ENCODE measurements around the gene NFE2L1.

NFE2L1 gene

GRCh38 chr17:48054238-48055185, 6.4 kb downstream of the NFE2L1 start:
- H2BK12ac ChIP-seq (ENCODE audit: low read length), result no peak overlapping the region
- peak overlapping the region; percentile 14 for H3K9ac ChIP-seq (ENCODE audit: low read length)
- peaks cover 53 to 71% of the 10 kb centered on the region in 2 experiments for H3K36me3 ChIP-seq (ENCODE audit: control insufficient read depth in 1 of 2, insufficient read depth in 2 of 2, low read length in 2 of 2)
- peak overlapping the region; percentile 64 for H3K4ac ChIP-seq (ENCODE audit: low read depth, low read length)
- peak; percentile 26 to 60 for DNase-seq
- peak overlapping the region; percentile 48 for H4K91ac ChIP-seq (ENCODE audit: low read depth, low read length)
- peak overlapping the region; percentile 31 for H2BK5ac ChIP-seq (ENCODE audit: low read depth, low read length, poor library complexity)
- no peak overlapping the region for H2AK5ac ChIP-seq (ENCODE audit: low read length)
- peak overlapping the region; percentile 10 for H3K14ac ChIP-seq (ENCODE audit: low read length)
- peak overlapping the region; percentile 8 for H4K8ac ChIP-seq (ENCODE audit: low read depth, low read length)
- H3K27me3 ChIP-seq (ENCODE audit: insufficient read depth, low read length), result no peaks in the 10 kb centered on the region
- H4K12ac ChIP-seq (ENCODE audit: low read depth, low read length), result no peak overlapping the region
- peaks cover 27 to 35% of the 10 kb centered on the region in 2 experiments for H3K4me1 ChIP-seq (ENCODE audit: control insufficient read depth in 1 of 2, insufficient read depth in 2 of 2, low read length in 2 of 2)
- peaks cover 6% of the 10 kb centered on the region for H3K79me1 ChIP-seq (ENCODE audit: low read length)
- H3K4me2 ChIP-seq (ENCODE audit: low read length), result peak overlapping the region; percentile 79
- H3K27ac ChIP-seq (ENCODE audit: low read depth, low read length), result peak overlapping the region; percentile 52
- WGBS (ENCODE audit: extremely low coverage, insufficient coverage, insufficient read length), result no CpG with 5 or more reads among the region's 34 CpGs
- H3K9me3 ChIP-seq (ENCODE audit: insufficient read depth, low read depth, low read length), result no peaks in the 10 kb centered on the region
- no peak overlapping the region for H2AFZ ChIP-seq (ENCODE audit: insufficient read depth, low read length, poor library complexity)
- H3K23ac ChIP-seq (ENCODE audit: low read length), result no peak overlapping the region
- peaks cover 5% of the 10 kb centered on the region for H3K79me2 ChIP-seq (ENCODE audit: control insufficient read depth, insufficient read depth, low read length, poor library complexity)
- H3K4me3 ChIP-seq (ENCODE audit: low read depth, low read length), result peak overlapping the region; percentile 69
- H2BK120ac ChIP-seq (ENCODE audit: insufficient read depth, low read length, poor library complexity), result no peak overlapping the region
- peak overlapping the region; percentile 67 for H3K18ac ChIP-seq (ENCODE audit: low read length)

- Histone ChIP-seq H2BK5ac (ENCODE audit: low read depth, low read length, poor library complexity) (no peak overlapping the region), H3K27me3 (ENCODE audit: insufficient read depth, low read length) (no peaks in the 10 kb centered on the region), H3K23ac (ENCODE audit: low read length) (no peak overlapping the region), H3K4me1 (ENCODE audit: control insufficient read depth in 1 of 2, insufficient read depth in 2 of 2, low read length in 2 of 2) (peaks cover 30 to 34% of the 10 kb centered on the region in 2 experiments), H3K9ac (ENCODE audit: low read length) (peak overlapping the region; percentile 1), H3K18ac (ENCODE audit: low read length) (peak overlapping the region; percentile 67), H3K36me3 (ENCODE audit: control insufficient read depth in 1 of 2, insufficient read depth in 2 of 2, low read length in 2 of 2) (peaks cover 61 to 76% of the 10 kb centered on the region in 2 experiments), H2BK12ac (ENCODE audit: low read length) (no peak overlapping the region), H4K8ac (ENCODE audit: low read depth, low read length) (no peak overlapping the region), H3K79me1 (ENCODE audit: low read length) (peaks cover 6% of the 10 kb centered on the region), H4K91ac (ENCODE audit: low read depth, low read length) (peak overlapping the region; percentile 39), H2BK120ac (ENCODE audit: insufficient read depth, low read length, poor library complexity) (no peak overlapping the region), H3K9me3 (ENCODE audit: insufficient read depth, low read depth, low read length) (no peaks in the 10 kb centered on the region), H4K12ac (ENCODE audit: low read depth, low read length) (peak overlapping the region; percentile 6), H2AK5ac (ENCODE audit: low read length) (peak overlapping the region; percentile 26), H3K27ac (ENCODE audit: low read depth, low read length) (no peak overlapping the region), H3K4me3 (ENCODE audit: low read depth, low read length) (no peak overlapping the region), H2AFZ (ENCODE audit: insufficient read depth, low read length, poor library complexity) (no peak overlapping the region), H3K79me2 (ENCODE audit: control insufficient read depth, insufficient read depth, low read length, poor library complexity) (peaks cover 5% of the 10 kb centered on the region), H3K14ac (ENCODE audit: low read length) (no peak overlapping the region), H3K4me2 (ENCODE audit: low read length) (peak overlapping the region; percentile 79), H3K4ac (ENCODE audit: low read depth, low read length) (peak overlapping the region; percentile 64)
- WGBS (ENCODE audit: extremely low coverage, insufficient coverage, insufficient read length), result no CpG with 5 or more reads among the region's 5 CpGs
- no peak for DNase-seq
Measured at GRCh38 chr17:48055531-48056245, 7.5 kb downstream of the NFE2L1 start.

- Histone ChIP-seq H3K27me3 (ENCODE audit: insufficient read depth, low read length) (no peaks in the 10 kb centered on the region), H2BK12ac (ENCODE audit: low read length) (no peak overlapping the region), H3K27ac (ENCODE audit: low read depth, low read length) (no peak overlapping the region), H3K36me3 (ENCODE audit: control insufficient read depth in 1 of 2, insufficient read depth in 2 of 2, low read length in 2 of 2) (peaks cover 55 to 70% of the 10 kb centered on the region in 2 experiments), H3K18ac (ENCODE audit: low read length) (peak overlapping the region; percentile 65), H3K79me1 (ENCODE audit: low read length) (peaks cover 6% of the 10 kb centered on the region), H2BK120ac (ENCODE audit: insufficient read depth, low read length, poor library complexity) (no peak overlapping the region), H4K12ac (ENCODE audit: low read depth, low read length) (no peak overlapping the region), H2AK5ac (ENCODE audit: low read length) (no peak overlapping the region), H4K91ac (ENCODE audit: low read depth, low read length) (peak overlapping the region; percentile 3), H3K14ac (ENCODE audit: low read length) (no peak overlapping the region), H3K9ac (ENCODE audit: low read length) (no peak overlapping the region), H3K9me3 (ENCODE audit: insufficient read depth, low read depth, low read length) (no peaks in the 10 kb centered on the region), H4K8ac (ENCODE audit: low read depth, low read length) (no peak overlapping the region), H3K4me2 (ENCODE audit: low read length) (no peak overlapping the region), H3K4ac (ENCODE audit: low read depth, low read length) (peak overlapping the region; percentile 49), H3K4me3 (ENCODE audit: low read depth, low read length) (no peak overlapping the region), H3K4me1 (ENCODE audit: control insufficient read depth in 1 of 2, insufficient read depth in 2 of 2, low read length in 2 of 2) (peaks cover 28 to 31% of the 10 kb centered on the region in 2 experiments), H3K23ac (ENCODE audit: low read length) (no peak overlapping the region), H2BK5ac (ENCODE audit: low read depth, low read length, poor library complexity) (no peak overlapping the region), H3K79me2 (ENCODE audit: control insufficient read depth, insufficient read depth, low read length, poor library complexity) (peaks cover 5% of the 10 kb centered on the region), H2AFZ (ENCODE audit: insufficient read depth, low read length, poor library complexity) (no peak overlapping the region)
- WGBS (ENCODE audit: extremely low coverage, insufficient coverage, insufficient read length), result no CpG with 5 or more reads among the region's 10 CpGs
- DNase-seq, result no peak
Measured at GRCh38 chr17:48056246-48056745, 8.1 kb downstream of the NFE2L1 start.

- Histone ChIP-seq H2BK12ac (ENCODE audit: low read length) (no peak overlapping the region), H3K23ac (ENCODE audit: low read length) (no peak overlapping the region), H4K91ac (ENCODE audit: low read depth, low read length) (no peak overlapping the region), H2BK5ac (ENCODE audit: low read depth, low read length, poor library complexity) (no peak overlapping the region), H3K18ac (ENCODE audit: low read length) (no peak overlapping the region), H4K12ac (ENCODE audit: low read depth, low read length) (no peak overlapping the region), H3K27ac (ENCODE audit: low read depth, low read length) (no peak overlapping the region), H2AFZ (ENCODE audit: insufficient read depth, low read length, poor library complexity) (no peak overlapping the region), H3K4me2 (ENCODE audit: low read length) (no peak overlapping the region), H2AK5ac (ENCODE audit: low read length) (no peak overlapping the region), H4K8ac (ENCODE audit: low read depth, low read length) (no peak overlapping the region), H3K27me3 (ENCODE audit: insufficient read depth, low read length) (no peaks in the 10 kb centered on the region), H3K4me1 (ENCODE audit: control insufficient read depth in 1 of 2, insufficient read depth in 2 of 2, low read length in 2 of 2) (peaks cover 22 to 25% of the 10 kb centered on the region in 2 experiments), H2BK120ac (ENCODE audit: insufficient read depth, low read length, poor library complexity) (no peak overlapping the region), H3K79me2 (ENCODE audit: control insufficient read depth, insufficient read depth, low read length, poor library complexity) (peaks cover 5% of the 10 kb centered on the region), H3K9ac (ENCODE audit: low read length) (no peak overlapping the region), H3K4ac (ENCODE audit: low read depth, low read length) (no peak overlapping the region), H3K79me1 (ENCODE audit: low read length) (peaks cover 6% of the 10 kb centered on the region), H3K14ac (ENCODE audit: low read length) (no peak overlapping the region), H3K4me3 (ENCODE audit: low read depth, low read length) (no peak overlapping the region), H3K9me3 (ENCODE audit: insufficient read depth, low read depth, low read length) (no peaks in the 10 kb centered on the region), H3K36me3 (ENCODE audit: control insufficient read depth in 1 of 2, insufficient read depth in 2 of 2, low read length in 2 of 2) (peaks cover 54 to 71% of the 10 kb centered on the region in 2 experiments)
- no peak for DNase-seq
- WGBS (ENCODE audit: extremely low coverage, insufficient coverage, insufficient read length), result no CpG with 5 or more reads among the region's 2 CpGs
Measured at GRCh38 chr17:48056879-48057278, 8.7 kb downstream of the NFE2L1 start.
